Activated CD8-positive, alpha-beta T cell treated with anti-CD3 and anti-CD28 coated beads for 36 hours (primary cell): ENCODE results near the gene C3orf70. TPM values are rescaled to one million over a fixed set of nuclear protein-coding genes. Genes with fewer than 3 reads are reported as not detected.

Source experiments
- ATAC-seq: fragments of 200-7000 bp; cut with Tn5 transposase; one replicate; pipeline ENCODE4 v1.10.0; 2021; ENCODE audit warnings: mild to moderate bottlenecking, moderate library complexity
- CTCF ChIA-PET: fragments of 350-600 bp; sonication (Branson Sonifier 250); formaldehyde crosslinking; loops from one replicate; lab custom pipeline; 2021; ENCODE audit warnings: antibody characterized with exemption; lab: Charles Lee
- POLR2A ChIA-PET: fragments of 350-600 bp; sonication (Branson Sonifier 250); formaldehyde crosslinking; loops from one replicate; lab custom pipeline; 2021; ENCODE audit warnings: antibody characterized with exemption; lab: Charles Lee
- DNase-seq: peaks from one replicate; pipeline ENCODE4 v3.0.0-alpha.2; 2020
- H3K27ac Mint-ChIP-seq: one replicate; pipeline ENCODE4 v1.8.0; 2021; ENCODE audit warnings: mild to moderate bottlenecking, mixed read lengths
- H3K27me3 Mint-ChIP-seq: one replicate; pipeline ENCODE4 v1.8.0; 2021; ENCODE audit warnings: mixed read lengths
- H3K36me3 Mint-ChIP-seq: one replicate; pipeline ENCODE4 v1.8.0; 2021; ENCODE audit warnings: low read depth, mixed read lengths
- H3K4me1 Mint-ChIP-seq: one replicate; pipeline ENCODE4 v1.8.0; 2021; ENCODE audit warnings: low read depth, mixed read lengths
- H3K4me3 Mint-ChIP-seq: one replicate; pipeline ENCODE4 v1.8.0; 2021; ENCODE audit warnings: mild to moderate bottlenecking, moderate library complexity, mixed read lengths
- H3K9me3 Mint-ChIP-seq: one replicate; pipeline ENCODE4 v1.8.0; 2021; ENCODE audit warnings: mixed read lengths
- CTCF ChIP-seq: fragments of 200-600 bp; IDR thresholded peaks from one replicate; pipeline ENCODE4 v1.8.0; 2022; ENCODE audit warnings: antibody characterized with exemption, mild to moderate bottlenecking
- intact Hi-C: fragments of 100-400 bp; cut with micrococcal nuclease; formaldehyde crosslinking; loops from one replicate; pipeline ENCODE4 v1.10.0; 2022
- total RNA-seq, 2 experiments: library from RNA; stranded (reverse); gene quantifications; one replicate each; pipeline ENCODE4 v1.2.3, GENCODE V29; 2021

Gene C3orf70
- total RNA-seq, 2 experiments from 2014 or later, result 0.04 TPM; not detected in 1

- intact Hi-C loops, result no loop called here
- ChIA-PET CTCF (no interaction called here), POLR2A (no interaction called here)
- Mint-ChIP-seq H3K27ac (no peak overlapping the region), H3K4me3 (no peak overlapping the region), H3K4me1 (no peaks in the 10 kb centered on the region), H3K27me3 (no peaks in the 10 kb centered on the region), H3K36me3 (no peaks in the 10 kb centered on the region), H3K9me3 (no peaks in the 10 kb centered on the region)
- DNase-seq (no peak), ATAC-seq (no peak)
- TF ChIP-seq CTCF, result no peak
Measured at GRCh38 chr3:185082149-185082548, 70.7 kb downstream of the C3orf70 start.

- Mint-ChIP-seq H3K27me3 (no peaks in the 10 kb centered on the region), H3K4me1 (no peaks in the 10 kb centered on the region), H3K27ac (no peak overlapping the region), H3K4me3 (no peak overlapping the region), H3K36me3 (no peaks in the 10 kb centered on the region), H3K9me3 (no peaks in the 10 kb centered on the region)
- no peak for TF ChIP-seq CTCF
- no peak for ATAC-seq
- CTCF ChIA-PET, result no interaction called here
- DNase-seq, result no peak
- POLR2A ChIA-PET, result no interaction called here
- intact Hi-C loops, result no loop called here
Measured at GRCh38 chr3:185081521-185081920, 71.3 kb downstream of the C3orf70 start.

GRCh38 chr3:185079625-185080024 is 73.2 kb downstream of the C3orf70 start:
- ChIA-PET POLR2A (interaction anchor here (1.0 kb wide), 1 partner anchor 29 kb away, joined by 3 read pairs; no protein-coding TSS in a partner anchor), CTCF (no interaction called here)
- H3K27ac Mint-ChIP-seq, result no peak overlapping the region
- ATAC-seq (no peak), DNase-seq (no peak)
- no peaks in the 10 kb centered on the region for H3K4me1 Mint-ChIP-seq
- no peaks in the 10 kb centered on the region for H3K36me3 Mint-ChIP-seq
- H3K9me3 Mint-ChIP-seq, result no peaks in the 10 kb centered on the region
- no peaks in the 10 kb centered on the region for H3K27me3 Mint-ChIP-seq
- H3K4me3 Mint-ChIP-seq, result no peak overlapping the region
- intact Hi-C loops, result no loop called here
- no peak for TF ChIP-seq CTCF

GRCh38 chr3:185076219-185076618 is 76.6 kb downstream of the C3orf70 start:
- H3K27me3 Mint-ChIP-seq, result no peaks in the 10 kb centered on the region
- no peaks in the 10 kb centered on the region for H3K4me1 Mint-ChIP-seq
- no peak overlapping the region for H3K27ac Mint-ChIP-seq
- H3K9me3 Mint-ChIP-seq, result no peaks in the 10 kb centered on the region
- intact Hi-C loops, result no loop called here
- DNase-seq (no peak), ATAC-seq (no peak)
- ChIA-PET CTCF (no interaction called here), POLR2A (no interaction called here)
- no peak for TF ChIP-seq CTCF
- H3K4me3 Mint-ChIP-seq, result no peak overlapping the region
- H3K36me3 Mint-ChIP-seq, result no peaks in the 10 kb centered on the region

- no peaks in the 10 kb centered on the region for H3K27me3 Mint-ChIP-seq
- H3K36me3 Mint-ChIP-seq, result no peaks in the 10 kb centered on the region
- H3K9me3 Mint-ChIP-seq, result no peaks in the 10 kb centered on the region
- no peaks in the 10 kb centered on the region for H3K4me1 Mint-ChIP-seq
- no peak overlapping the region for H3K27ac Mint-ChIP-seq
- no peak for TF ChIP-seq CTCF
- intact Hi-C loops, result no loop called here
- ChIA-PET POLR2A (no interaction called here), CTCF (no interaction called here)
- no peak overlapping the region for H3K4me3 Mint-ChIP-seq
- ATAC-seq (no peak), DNase-seq (no peak)
Measured at GRCh38 chr3:185075547-185075946, 77.3 kb downstream of the C3orf70 start.
